HepG2 (cell line): ENCODE data around the gene PNP. TPM values are rescaled to one million over a fixed set of nuclear protein-coding genes. Genes with fewer than 3 reads are reported as not detected.
A peak's percentile ranks its signal among the peaks of the same experiment; 100 is the strongest.

Source experiments
- AGO1 ChIP-seq: fragments of 200-400 bp; formaldehyde crosslinking; IDR thresholded peaks from 2 replicates; pipeline ENCODE4 v1.6.1; 2017; ENCODE audit warnings: mild to moderate bottlenecking, low read depth, low read length, moderate library complexity; ENCODE audit not compliant: poor library complexity, severe bottlenecking
- CBX5 ChIP-seq: sonication (generic); formaldehyde crosslinking; IDR thresholded peaks from 2 replicates; pipeline ENCODE4 v1.4.0; 2020; ENCODE audit warnings: missing genetic modification reagents, borderline replicate concordance
- CHD4 ChIP-seq: fragments of 200-600 bp; sonication (generic); IDR thresholded peaks from 2 replicates; pipeline ENCODE4 v1.7.0; 2017; ENCODE audit warnings: mild to moderate bottlenecking, low read length, borderline replicate concordance
- IKZF1 ChIP-seq: fragments of 450-650 bp; IDR thresholded peaks from 2 replicates; pipeline ENCODE4 v1.7.1; 2016
- KLF16 ChIP-seq, 2 experiments: sonication (generic) in 1 of 2; formaldehyde crosslinking in 1 of 2; IDR thresholded peaks; 2 replicates each; pipeline versions ENCODE4 v1.6.1 to v1.8.0; 2016 to 2023; ENCODE audit warnings: missing genetic modification reagents in 2 of 2, missing compliant biosample characterization in 1 of 2
- KMT2A ChIP-seq: sonication (generic); formaldehyde crosslinking; IDR thresholded peaks from 2 replicates; pipeline ENCODE4 v1.4.0; 2020; ENCODE audit warnings: missing genetic modification reagents
- MATR3 ChIP-seq: sonication (generic); formaldehyde crosslinking; IDR thresholded peaks from 2 replicates; pipeline ENCODE4 v1.4.0; 2020; ENCODE audit warnings: missing genetic modification reagents
- NFE2 ChIP-seq: sonication (generic); formaldehyde crosslinking; IDR thresholded peaks from 2 replicates; pipeline ENCODE4 v1.4.0; 2020; ENCODE audit warnings: missing genetic modification reagents
- RBM22 ChIP-seq: fragments of 200-400 bp; formaldehyde crosslinking; optimal IDR thresholded peaks from 2 replicates; pipeline ENCODE3; 2017; ENCODE audit warnings: mild to moderate bottlenecking, low read length, moderate library complexity
- SMAD1 ChIP-seq: sonication (generic); formaldehyde crosslinking; IDR thresholded peaks from 2 replicates; pipeline ENCODE4 v1.4.0; 2020; ENCODE audit warnings: missing genetic modification reagents, low read depth, mild to moderate bottlenecking, borderline replicate concordance
- SOX6 ChIP-seq, 2 experiments: fragments of 450-650 bp in 1 of 2; sonication (generic) in 1 of 2; formaldehyde crosslinking in 1 of 2; IDR thresholded peaks; 2 replicates each; pipeline versions ENCODE4 v1.4.0 to v1.6.1; 2017 to 2020; ENCODE audit warnings: antibody characterized with exemption in 1 of 2, mild to moderate bottlenecking in 1 of 2, missing genetic modification reagents in 1 of 2
- SP4 ChIP-seq: sonication (generic); formaldehyde crosslinking; IDR thresholded peaks from 2 replicates; pipeline ENCODE4 v1.8.1; 2023; ENCODE audit warnings: mild to moderate bottlenecking, missing genetic modification reagents
- SUZ12 ChIP-seq: fragments of 150-350 bp; IDR thresholded peaks from 2 replicates; pipeline ENCODE4 v1.6.1; 2014; ENCODE audit warnings: low read depth, low read length
- THAP11 ChIP-seq: IDR thresholded peaks from 2 replicates; pipeline ENCODE4 v1.6.1; 2016; ENCODE audit warnings: missing biosample characterization, missing genetic modification reagents
- ZFX ChIP-seq: sonication (generic); formaldehyde crosslinking; IDR thresholded peaks from 2 replicates; pipeline ENCODE4 v1.4.0; 2020; ENCODE audit warnings: mild to moderate bottlenecking, low read depth, missing genetic modification reagents, moderate library complexity
- ZFY ChIP-seq: sonication (generic); formaldehyde crosslinking; IDR thresholded peaks from 2 replicates; pipeline ENCODE4 v1.4.0; 2020; ENCODE audit warnings: missing genetic modification reagents
- ZNF329 ChIP-seq: sonication (generic); formaldehyde crosslinking; IDR thresholded peaks from 2 replicates; pipeline ENCODE4 v1.9.0; 2021; ENCODE audit warnings: low read depth, mild to moderate bottlenecking, missing genetic modification reagents
- ZNF331 ChIP-seq: sonication (generic); formaldehyde crosslinking; IDR thresholded peaks from 2 replicates; pipeline ENCODE4 v1.4.0; 2020; ENCODE audit warnings: missing genetic modification reagents
- ZNF564 ChIP-seq: sonication (generic); formaldehyde crosslinking; IDR thresholded peaks from 2 replicates; pipeline ENCODE4 v1.8.1; 2023; ENCODE audit warnings: mild to moderate bottlenecking, missing genetic modification reagents
- ZNF598 ChIP-seq: sonication (generic); formaldehyde crosslinking; IDR thresholded peaks from 2 replicates; pipeline ENCODE4 v1.5.1; 2020; ENCODE audit warnings: mild to moderate bottlenecking, missing genetic modification reagents, borderline replicate concordance
- ZNF660 ChIP-seq: sonication (generic); formaldehyde crosslinking; IDR thresholded peaks from 2 replicates; pipeline ENCODE4 v1.5.1; 2020; ENCODE audit warnings: mild to moderate bottlenecking, low read depth, missing genetic modification reagents, borderline replicate concordance
- ZNF724P ChIP-seq: sonication (generic); formaldehyde crosslinking; IDR thresholded peaks from 2 replicates; pipeline ENCODE4 v1.8.0; 2022; ENCODE audit warnings: missing genetic modification reagents, borderline replicate concordance
- polyA plus RNA-seq, 8 experiments: library from polyadenylated mRNA; depleted of rRNA in 3 of 8; stranded (reverse) in 7 of 8; unstranded in 1 of 8; fragments of >200 nt; fragmentation: Illumina TruSeq in 4 of 8; extraction: Trizol in 4 of 8; gene quantifications; 2 replicates each; pipeline versions ENCODE4 v1.2.1 to v1.2.3, GENCODE V29; 2011 to 2016; ENCODE audit warnings: low read depth in 4 of 8, missing spikeins in 1 of 8, mixed read lengths in 1 of 8; ENCODE audit not compliant: insufficient read depth in 1 of 8
- total RNA-seq, 5 experiments: library from RNA; depleted of rRNA; stranded (reverse); fragments of >200 nt; fragmentation: Illumina TruSeq; extraction: Trizol; gene quantifications; 2 replicates each; pipeline ENCODE4 v1.2.3, GENCODE V29; 2016; ENCODE audit warnings: low read depth in 1 of 5
- TF ChIP-seq, protein P1 (sequence below): sonication (generic); formaldehyde crosslinking; IDR thresholded peaks from 2 replicates; pipeline ENCODE4 v1.5.1; 2020; ENCODE audit warnings: missing genetic modification reagents, mild to moderate bottlenecking, borderline replicate concordance
- TF ChIP-seq, protein P2 (sequence below): sonication (generic); formaldehyde crosslinking; IDR thresholded peaks from 2 replicates; pipeline ENCODE4 v1.4.0; 2020; ENCODE audit warnings: missing genetic modification reagents
- TF ChIP-seq, protein P3 (sequence below): sonication (generic); formaldehyde crosslinking; IDR thresholded peaks from 2 replicates; pipeline ENCODE4 v1.5.0; 2020; ENCODE audit warnings: missing genetic modification reagents

PNP gene
- total and polyA plus RNA-seq, 2 of the 13 experiments (the other 11 are each of a cell fraction or from before 2014, with no cell fraction given), result 45.4 to 74.8 TPM

DNA sequence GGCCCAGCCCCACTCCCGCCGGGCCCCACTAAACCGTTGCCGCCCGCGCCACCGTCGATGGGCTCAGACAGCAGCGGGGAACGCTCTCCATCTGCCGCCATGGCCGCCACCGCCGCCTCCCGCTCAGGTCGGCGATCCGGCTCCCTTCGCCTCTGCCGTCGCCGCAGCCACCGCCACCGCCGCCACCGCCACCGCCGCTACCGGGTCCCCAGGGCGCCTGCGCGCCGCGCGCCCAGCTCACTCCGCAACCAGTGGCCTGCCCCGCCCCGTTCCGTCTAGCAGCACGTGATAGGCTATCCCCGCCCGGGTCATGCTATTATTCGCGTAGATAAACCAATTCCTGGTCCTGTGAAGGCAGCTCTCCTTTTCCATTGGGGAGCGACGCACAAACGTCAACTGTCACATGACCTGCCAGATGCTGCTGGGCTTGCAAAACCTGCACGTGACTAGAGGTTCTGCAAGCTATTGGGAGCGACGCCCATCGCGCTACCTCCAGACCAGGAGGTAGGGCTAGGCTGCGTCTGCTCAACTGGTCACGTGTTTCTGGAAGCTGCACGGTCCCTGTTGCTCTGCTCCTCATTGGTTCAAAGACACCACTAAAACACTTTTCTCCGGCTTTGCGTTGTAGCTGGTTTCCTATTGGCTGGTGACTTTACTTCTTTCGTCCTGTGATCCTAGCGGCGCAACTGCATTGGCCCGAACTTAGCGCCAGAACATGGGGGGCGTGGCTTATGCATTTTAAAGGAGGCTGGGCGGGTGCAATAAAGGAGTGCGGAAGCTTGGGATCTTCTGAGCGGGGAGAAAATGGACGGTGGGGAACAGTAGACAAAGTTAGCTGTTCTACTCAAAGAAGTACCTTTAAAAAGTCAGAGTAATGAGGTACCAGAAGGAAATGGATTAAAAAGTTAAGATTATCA, 7.7 kb upstream of the PNP start, which contains the start of gene PIP4P1 (continued):
- TF ChIP-seq, protein P1, sequence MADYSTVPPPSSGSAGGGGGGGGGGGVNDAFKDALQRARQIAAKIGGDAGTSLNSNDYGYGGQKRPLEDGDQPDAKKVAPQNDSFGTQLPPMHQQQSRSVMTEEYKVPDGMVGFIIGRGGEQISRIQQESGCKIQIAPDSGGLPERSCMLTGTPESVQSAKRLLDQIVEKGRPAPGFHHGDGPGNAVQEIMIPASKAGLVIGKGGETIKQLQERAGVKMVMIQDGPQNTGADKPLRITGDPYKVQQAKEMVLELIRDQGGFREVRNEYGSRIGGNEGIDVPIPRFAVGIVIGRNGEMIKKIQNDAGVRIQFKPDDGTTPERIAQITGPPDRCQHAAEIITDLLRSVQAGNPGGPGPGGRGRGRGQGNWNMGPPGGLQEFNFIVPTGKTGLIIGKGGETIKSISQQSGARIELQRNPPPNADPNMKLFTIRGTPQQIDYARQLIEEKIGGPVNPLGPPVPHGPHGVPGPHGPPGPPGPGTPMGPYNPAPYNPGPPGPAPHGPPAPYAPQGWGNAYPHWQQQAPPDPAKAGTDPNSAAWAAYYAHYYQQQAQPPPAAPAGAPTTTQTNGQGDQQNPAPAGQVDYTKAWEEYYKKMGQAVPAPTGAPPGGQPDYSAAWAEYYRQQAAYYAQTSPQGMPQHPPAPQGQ (CRISPR knock-in tag), result no peak
- TF ChIP-seq THAP11 (CRISPR knock-in tag), result peak; percentile 93
- peak; percentile 95 for TF ChIP-seq ZNF331 (CRISPR knock-in tag)
- no peak for TF ChIP-seq MATR3 (CRISPR knock-in tag)
- peak; percentile 90 for TF ChIP-seq ZFY (CRISPR knock-in tag)
- peak; percentile 92; the same call in 1 of the 2 replicates for TF ChIP-seq SMAD1 (CRISPR knock-in tag)
- no peak for TF ChIP-seq AGO1
- no peak for TF ChIP-seq SOX6 (IDR thresholded peaks at IDR 0.05)
- peak; percentile 92 for TF ChIP-seq SOX6 (CRISPR knock-in tag; IDR thresholded peaks at IDR 0.05)
- TF ChIP-seq ZNF598 (CRISPR knock-in tag), result peak; percentile 77
- TF ChIP-seq RBM22, result no peak
- peak; percentile 95; the same call in 1 of the 2 replicates for TF ChIP-seq CBX5 (CRISPR knock-in tag)
- TF ChIP-seq IKZF1, result no peak
- no peak; the same call in 1 of the 2 replicates for TF ChIP-seq KMT2A (CRISPR knock-in tag)
- TF ChIP-seq CHD4, result no peak
- TF ChIP-seq NFE2 (CRISPR knock-in tag), result no peak
- peak; percentile 90 for TF ChIP-seq ZFX (CRISPR knock-in tag)
- TF ChIP-seq ZNF564 (CRISPR knock-in tag), result no peak
- TF ChIP-seq, protein P2, sequence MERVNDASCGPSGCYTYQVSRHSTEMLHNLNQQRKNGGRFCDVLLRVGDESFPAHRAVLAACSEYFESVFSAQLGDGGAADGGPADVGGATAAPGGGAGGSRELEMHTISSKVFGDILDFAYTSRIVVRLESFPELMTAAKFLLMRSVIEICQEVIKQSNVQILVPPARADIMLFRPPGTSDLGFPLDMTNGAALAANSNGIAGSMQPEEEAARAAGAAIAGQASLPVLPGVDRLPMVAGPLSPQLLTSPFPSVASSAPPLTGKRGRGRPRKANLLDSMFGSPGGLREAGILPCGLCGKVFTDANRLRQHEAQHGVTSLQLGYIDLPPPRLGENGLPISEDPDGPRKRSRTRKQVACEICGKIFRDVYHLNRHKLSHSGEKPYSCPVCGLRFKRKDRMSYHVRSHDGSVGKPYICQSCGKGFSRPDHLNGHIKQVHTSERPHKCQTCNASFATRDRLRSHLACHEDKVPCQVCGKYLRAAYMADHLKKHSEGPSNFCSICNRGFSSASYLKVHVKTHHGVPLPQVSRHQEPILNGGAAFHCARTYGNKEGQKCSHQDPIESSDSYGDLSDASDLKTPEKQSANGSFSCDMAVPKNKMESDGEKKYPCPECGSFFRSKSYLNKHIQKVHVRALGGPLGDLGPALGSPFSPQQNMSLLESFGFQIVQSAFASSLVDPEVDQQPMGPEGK (CRISPR knock-in tag), result peak; percentile 53; the same call in 1 of the 2 replicates
- no peak for TF ChIP-seq SUZ12
- TF ChIP-seq ZNF329 (CRISPR knock-in tag), result peak; percentile 89; the same call in 1 of the 2 replicates
- TF ChIP-seq, protein P3, sequence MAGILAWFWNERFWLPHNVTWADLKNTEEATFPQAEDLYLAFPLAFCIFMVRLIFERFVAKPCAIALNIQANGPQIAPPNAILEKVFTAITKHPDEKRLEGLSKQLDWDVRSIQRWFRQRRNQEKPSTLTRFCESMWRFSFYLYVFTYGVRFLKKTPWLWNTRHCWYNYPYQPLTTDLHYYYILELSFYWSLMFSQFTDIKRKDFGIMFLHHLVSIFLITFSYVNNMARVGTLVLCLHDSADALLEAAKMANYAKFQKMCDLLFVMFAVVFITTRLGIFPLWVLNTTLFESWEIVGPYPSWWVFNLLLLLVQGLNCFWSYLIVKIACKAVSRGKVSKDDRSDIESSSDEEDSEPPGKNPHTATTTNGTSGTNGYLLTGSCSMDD (CRISPR knock-in tag), result no peak
- peak; percentile 94; the same call in 1 of the 2 replicates for TF ChIP-seq ZNF724P (CRISPR knock-in tag)
- TF ChIP-seq KLF16 (CRISPR knock-in tag; IDR thresholded peaks at IDR 0.05), result peak in 1 of 2 experiments; percentile 99; a peak in 2 of 4 replicates
- no peak for TF ChIP-seq ZNF660 (CRISPR knock-in tag)
- peak; percentile 93 for TF ChIP-seq SP4 (CRISPR knock-in tag)
